H1 (cell line): ENCODE measurements around the gene ADD1. TPM values are rescaled to one million over a fixed set of nuclear protein-coding genes. Genes with fewer than 3 reads are reported as not detected.

Experiments used
- CTCF ChIA-PET: fragments of 300-600 bp; sonication (Branson Sonifier 250); formaldehyde crosslinking; loops from one replicate; lab custom pipeline; 2021; ENCODE audit not compliant: partially characterized antibody; lab: Charles Lee
- POLR2A ChIA-PET: fragments of 300-600 bp; sonication (Branson Sonifier 250); formaldehyde crosslinking; loops from one replicate; lab custom pipeline; 2021; ENCODE audit warnings: inconsistent platforms; ENCODE audit not compliant: partially characterized antibody; lab: Charles Lee
- DNase-seq, 2 experiments: peaks; one replicate each; pipeline versions ENCODE4 v3.0.0 to v3.0.0-alpha.2; 2010 to 2022; ENCODE audit warnings: low spot score in 2 of 2, low read depth in 1 of 2, mixed read lengths in 1 of 2
- FAIRE-seq: peaks from 2 replicates; lab custom pipeline; 2011; peaks lifted over from hg19 to GRCh38; lab: Jason Lieb, UNC
- H2AFZ ChIP-seq: 2 replicates; pipeline ENCODE4 v1.8.1; 2012; ENCODE audit warnings: low read length, inconsistent platforms
- H2AK5ac ChIP-seq: 2 replicates; pipeline ENCODE4 v1.6.1; 2013; ENCODE audit warnings: low read depth, low read length
- H2BK120ac ChIP-seq: replicated peaks from 2 replicates; pipeline ENCODE3; 2013; ENCODE audit warnings: low read depth, low read length, inconsistent platforms
- H2BK12ac ChIP-seq: 2 replicates; pipeline ENCODE4 v1.6.1; 2013; ENCODE audit warnings: low read depth, low read length
- H2BK15ac ChIP-seq: 2 replicates; pipeline ENCODE4 v1.6.1; 2013; ENCODE audit warnings: low read length
- H2BK20ac ChIP-seq: 2 replicates; pipeline ENCODE4 v1.6.1; 2013; ENCODE audit warnings: low read length
- H2BK5ac ChIP-seq: 2 replicates; pipeline ENCODE4 v1.6.1; 2013; ENCODE audit warnings: low read depth, low read length
- H3K14ac ChIP-seq: 2 replicates; pipeline ENCODE4 v1.6.1; 2013; ENCODE audit warnings: inconsistent platforms; ENCODE audit not compliant: insufficient read length
- H3K18ac ChIP-seq: 2 replicates; pipeline ENCODE4 v1.6.1; 2013; ENCODE audit warnings: low read length; ENCODE audit errors: extremely low read depth
- H3K23ac ChIP-seq: 2 replicates; pipeline ENCODE4 v1.6.1; 2013; ENCODE audit warnings: inconsistent platforms; ENCODE audit not compliant: insufficient read length
- H3K23me2 ChIP-seq: 2 replicates; pipeline ENCODE4 v1.6.1; 2013; ENCODE audit warnings: low read depth, low read length
- H3K27ac ChIP-seq: 2 replicates; pipeline ENCODE4 v1.6.1; 2011; ENCODE audit warnings: low read depth, low read length, inconsistent platforms
- H3K27me3 ChIP-seq, 4 experiments: replicated peaks in 1 of 4; 1 replicate in 1 of 4; 2 replicates in 3 of 4; pipeline versions ENCODE4 v1.6.1 to v1.8.1; 2011 to 2013; ENCODE audit warnings: low read length in 3 of 4, mild to moderate bottlenecking in 3 of 4, inconsistent platforms in 2 of 4, mixed read lengths in 2 of 4, moderate library complexity in 1 of 4; ENCODE audit not compliant: control insufficient read depth in 3 of 4, insufficient read depth in 3 of 4; ENCODE audit errors: extremely low read depth in 1 of 4
- H3K36me3 ChIP-seq, 4 experiments: 2 replicates each; pipeline versions ENCODE4 v1.6.1 to v1.8.1; 2011 to 2013; ENCODE audit warnings: mild to moderate bottlenecking in 4 of 4, low read length in 3 of 4, moderate library complexity in 2 of 4, control low read depth in 1 of 4, inconsistent platforms in 1 of 4; ENCODE audit not compliant: insufficient read depth in 4 of 4, control insufficient read depth in 2 of 4
- H3K4ac ChIP-seq: replicated peaks from 2 replicates; pipeline ENCODE3; 2013; ENCODE audit warnings: low read length, low read depth, mixed read lengths, inconsistent platforms; ENCODE audit not compliant: insufficient read length
- H3K4me1 ChIP-seq, 4 experiments: replicated peaks in 1 of 4; 1 replicate in 1 of 4; 2 replicates in 3 of 4; pipeline versions ENCODE4 v1.6.1 to v1.8.1; 2011 to 2013; ENCODE audit warnings: low read length in 3 of 4, inconsistent platforms in 2 of 4, mixed read lengths in 1 of 4; ENCODE audit not compliant: insufficient read depth in 4 of 4, control insufficient read depth in 3 of 4
- H3K4me2 ChIP-seq, 2 experiments: 2 replicates each; pipeline versions ENCODE4 v1.6.1 to v1.8.1; 2011 to 2013; ENCODE audit warnings: low read depth in 2 of 2, low read length in 2 of 2, control low read depth in 1 of 2, inconsistent platforms in 1 of 2, mild to moderate bottlenecking in 1 of 2; ENCODE audit not compliant: insufficient read depth in 1 of 2
- H3K4me3 ChIP-seq, 4 experiments: fragments of 200-600, 300-600 bp in 1 of 4; sonication (generic), shearing (Covaris generic), sonication (Bioruptor Twin) in 1 of 4; 2 replicates each; pipeline versions ENCODE4 v1.5.1 to v1.8.1; 2011 to 2016; ENCODE audit warnings: low read length in 4 of 4, low read depth in 3 of 4, control low read depth in 2 of 4, inconsistent platforms in 2 of 4, mild to moderate bottlenecking in 2 of 4, mixed read lengths in 1 of 4, moderate library complexity in 1 of 4; ENCODE audit not compliant: insufficient read depth in 2 of 4; ENCODE audit errors: extremely low read depth in 1 of 4
- H3K56ac ChIP-seq: replicated peaks from 2 replicates; pipeline ENCODE3; 2013; ENCODE audit warnings: low read depth, mild to moderate bottlenecking, mixed read lengths, low read length, inconsistent platforms; ENCODE audit not compliant: insufficient read length
- H3K79me1 ChIP-seq: 2 replicates; pipeline ENCODE4 v1.6.1; 2013; ENCODE audit warnings: low read depth, low read length, control low read depth
- H3K79me2 ChIP-seq, 2 experiments: 2 replicates each; pipeline versions ENCODE4 v1.6.1 to v1.8.1; 2012 to 2013; ENCODE audit warnings: low read length in 2 of 2, mild to moderate bottlenecking in 2 of 2, inconsistent platforms in 1 of 2; ENCODE audit not compliant: insufficient read depth in 2 of 2, control insufficient read depth in 1 of 2
- H3K9ac ChIP-seq, 4 experiments: replicated peaks in 1 of 4; 1 replicate in 1 of 4; 2 replicates in 3 of 4; pipeline versions ENCODE4 v1.6.1 to v1.8.1; 2011 to 2013; ENCODE audit warnings: low read depth in 3 of 4, low read length in 3 of 4, control low read depth in 2 of 4, mild to moderate bottlenecking in 2 of 4, moderate library complexity in 2 of 4, inconsistent platforms in 1 of 4; ENCODE audit errors: extremely low read depth in 1 of 4
- H3K9me3 ChIP-seq, 2 experiments: 2 replicates each; pipeline versions ENCODE4 v1.6.1 to v1.8.1; 2012 to 2013; ENCODE audit warnings: mild to moderate bottlenecking in 2 of 2, moderate library complexity in 2 of 2, control low read depth in 1 of 2, inconsistent platforms in 1 of 2, low read depth in 1 of 2, low read length in 1 of 2, mixed read lengths in 1 of 2; ENCODE audit not compliant: insufficient read depth in 2 of 2
- H4K20me1 ChIP-seq, 2 experiments: replicated peaks in 1 of 2; 2 replicates each; pipeline versions ENCODE3 to v1.8.1; 2011 to 2013; ENCODE audit warnings: inconsistent platforms in 2 of 2, low read length in 2 of 2, mild to moderate bottlenecking in 1 of 2; ENCODE audit not compliant: insufficient read depth in 2 of 2, control insufficient read depth in 1 of 2
- H4K5ac ChIP-seq: 2 replicates; pipeline ENCODE4 v1.6.1; 2013; ENCODE audit warnings: low read length, low read depth, mixed read lengths, inconsistent platforms; ENCODE audit not compliant: insufficient read length
- H4K8ac ChIP-seq: 2 replicates; pipeline ENCODE4 v1.8.0; 2013; ENCODE audit warnings: mild to moderate bottlenecking, moderate library complexity, low read length, inconsistent platforms; ENCODE audit not compliant: insufficient read depth; ENCODE audit errors: extremely low read depth
- H4K91ac ChIP-seq: replicated peaks from 2 replicates; pipeline ENCODE3; 2013; ENCODE audit warnings: low read length, mixed read lengths, inconsistent platforms; ENCODE audit not compliant: insufficient read length
- CHD2 ChIP-seq: IDR thresholded peaks from 2 replicates; pipeline ENCODE4 v1.6.1; 2012; ENCODE audit warnings: low read length, improper control_type of control experiment
- POLR2A ChIP-seq, 2 experiments: IDR thresholded peaks; 1 replicate in 1 of 2; 2 replicates in 1 of 2; pipeline ENCODE4 v1.6.1; 2011; ENCODE audit warnings: low read depth in 2 of 2, low read length in 2 of 2, mild to moderate bottlenecking in 2 of 2; ENCODE audit errors: control extremely low read depth in 1 of 2
- TBP ChIP-seq: IDR thresholded peaks from 2 replicates; pipeline ENCODE4 v1.6.1; 2011; ENCODE audit warnings: low read depth, low read length, improper control_type of control experiment
- WGBS, 2 experiments: shearing (Covaris generic) in 1 of 2; methylation state at CpG; one replicate each; pipeline versions ENCODE4 v1.1.6 to v1.1.7; 2013 to 2015; ENCODE audit warnings: low lambda C conversion rate in 2 of 2, mixed read lengths in 2 of 2, inconsistent platforms in 1 of 2, low coverage in 1 of 2, missing lambda C conversion rate in 1 of 2; ENCODE audit not compliant: insufficient replicate concordance in 2 of 2, insufficient coverage in 1 of 2, insufficient read length in 1 of 2; ENCODE audit errors: extremely low coverage in 1 of 2, missing lambda C conversion rate in 1 of 2; 5-methylcytosine and 5-hydroxymethylcytosine counted together
- polyA plus RNA-seq, 7 experiments: library from polyadenylated mRNA; depleted of rRNA in 3 of 7; stranded (reverse) in 5 of 7; unstranded in 2 of 7; fragments of >200 nt in 5 of 7; fragments of 200-250 nt in 2 of 7; gene quantifications; 1 replicate in 5 of 7; 2 replicates in 1 of 7; 4 replicates in 1 of 7; pipeline versions ENCODE4 v1.2.1 to v1.2.3, GENCODE V29; 2011 to 2013; ENCODE audit warnings: missing spikeins in 2 of 7, mixed read lengths in 2 of 7
- total RNA-seq: library from RNA; stranded (reverse); fragmentation: NEBNext Ultra II Directional; extraction: Animal tissue kit (Norgen Biotek cat#: 25700); gene quantifications from 2 replicates; pipeline ENCODE4 v1.2.1, GENCODE V29; 2021

ADD1 gene
- total and polyA plus RNA-seq, 2 of the 8 experiments (the other 6 are each of a cell fraction or from before 2014, with no cell fraction given): 113 to 143 TPM

DNA sequence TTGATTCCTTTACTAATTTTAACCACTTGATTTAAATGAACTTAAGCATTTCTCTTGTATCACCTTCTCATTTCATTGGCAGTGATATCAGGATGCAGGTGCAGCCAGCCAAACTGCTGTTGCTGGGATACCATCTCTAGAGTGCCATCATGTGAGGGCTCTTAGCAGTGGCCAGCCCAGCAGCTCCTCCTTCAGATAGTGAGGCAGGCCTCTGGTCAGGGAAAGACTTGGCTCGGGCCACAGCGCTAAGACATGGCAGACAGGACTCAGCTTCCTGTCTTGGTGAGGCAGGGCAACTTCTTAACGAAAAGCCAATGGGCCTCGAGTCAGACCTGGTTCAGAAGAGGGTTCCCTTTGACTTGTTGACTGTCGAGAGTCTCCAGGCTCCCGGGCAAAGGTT lies 69.5 kb downstream of the ADD1 start:
- DNase-seq (no peak), FAIRE-seq (no peak)
- H3K4me1 ChIP-seq: no peaks in the 10 kb centered on the region
- H3K4ac ChIP-seq: no peak overlapping the region
- no peak overlapping the region for H3K14ac ChIP-seq
- no peak overlapping the region for H4K8ac ChIP-seq
- H2AFZ ChIP-seq: no peak overlapping the region
- no peaks in the 10 kb centered on the region for H3K79me2 ChIP-seq
- H3K4me3 ChIP-seq: no peak overlapping the region
- H4K5ac ChIP-seq: no peak overlapping the region
- no peak overlapping the region for H2BK15ac ChIP-seq
- no peak overlapping the region for H2BK20ac ChIP-seq
- peaks cover 1 to 3% of the 10 kb centered on the region in 2 experiments for H4K20me1 ChIP-seq
- TF ChIP-seq TBP (no peak), CHD2 (no peak), POLR2A (IDR thresholded peaks at IDR 0.05; ENCODE audit: control extremely low read depth in 1 of 2, low read depth in 2 of 2, low read length in 2 of 2) (no peak)
- H3K36me3 ChIP-seq: peaks cover 7 to 33% (median 18%) of the 10 kb centered on the region in 4 experiments; a peak in 7 of 8 replicates
- H2AK5ac ChIP-seq: no peak overlapping the region
- no peak overlapping the region for H3K18ac ChIP-seq
- no peak overlapping the region for H3K27ac ChIP-seq
- no peaks in the 10 kb centered on the region; the same call in 1 of the 2 replicates for H3K79me1 ChIP-seq
- CTCF ChIA-PET: interaction anchor here (1.1 to 4.5 kb wide), 4 partner anchors 11 to 40 kb away, joined by 4 to 23 read pairs (median 10); no protein-coding TSS in a partner anchor
- no peak overlapping the region for H2BK12ac ChIP-seq
- no peaks in the 10 kb centered on the region for H3K9me3 ChIP-seq
- no peak overlapping the region for H3K23ac ChIP-seq
- no peaks in the 10 kb centered on the region for H3K23me2 ChIP-seq
- no peak overlapping the region for H3K9ac ChIP-seq
- H3K27me3 ChIP-seq: no peaks in the 10 kb centered on the region
- no peak overlapping the region for H3K56ac ChIP-seq
- no peak overlapping the region for H4K91ac ChIP-seq
- no peak overlapping the region for H2BK5ac ChIP-seq
- 92% methylated on average over 6 of the region's 6 CpGs; no CpG with 5 or more reads in 1 of the 2 experiments for WGBS, 2 experiments
- H2BK120ac ChIP-seq: no peak overlapping the region
- POLR2A ChIA-PET: interaction anchor here (1.2 to 1.6 kb wide), 3 partner anchors 11 to 32 kb away, joined by 3 to 9 read pairs (median 4); no protein-coding TSS in a partner anchor
- no peak overlapping the region for H3K4me2 ChIP-seq
